GM19468 (cell line): ENCODE results near the gene SHROOM1.

Source experiments
- ATAC-seq: cut with Tn5 transposase; IDR thresholded peaks from one replicate; pipeline ENCODE4 v1.9.1; 2021; ENCODE audit warnings: mild to moderate bottlenecking, moderate library complexity, moderate number of reproducible peaks; ENCODE audit not compliant: unreplicated experiment; ENCODE audit errors: extremely low read depth

SHROOM1 gene

GRCh38 chr5:132825834-132826391 lies 4.5 kb downstream of the SHROOM1 start:
- ATAC-seq: no peak

- no peak for ATAC-seq
Observed at GRCh38 chr5:132825033-132825833, 5.2 kb downstream of the SHROOM1 start.

- ATAC-seq: no peak
Observed at GRCh38 chr5:132824426-132824825, 6.0 kb downstream of the SHROOM1 start.

GRCh38 chr5:132823481-132824050 lies 6.9 kb downstream of the SHROOM1 start:
- ATAC-seq: no peak

GRCh38 chr5:132822650-132823480 lies 7.6 kb downstream of the SHROOM1 start:
- no peak for ATAC-seq

- no peak for ATAC-seq
Observed at GRCh38 chr5:132821791-132822190, 8.7 kb downstream of the SHROOM1 start.

- no peak for ATAC-seq
Observed at GRCh38 chr5:132821350-132821749, 9.1 kb downstream of the SHROOM1 start.

- peak; percentile 54 for ATAC-seq
Observed at GRCh38 chr5:132820162-132820754, 10.2 kb downstream of the SHROOM1 start.

GRCh38 chr5:132819468-132819867 lies 11.0 kb downstream of the SHROOM1 start:
- no peak for ATAC-seq

GRCh38 chr5:132817011-132817410 lies 13.4 kb downstream of the SHROOM1 start:
- ATAC-seq: no peak

GRCh38 chr5:132816554-132816953 lies 13.9 kb downstream of the SHROOM1 start:
- no peak for ATAC-seq

GRCh38 chr5:132816083-132816482 lies 14.4 kb downstream of the SHROOM1 start:
- ATAC-seq: no peak

GRCh38 chr5:132815454-132815853 lies 15.0 kb downstream of the SHROOM1 start:
- ATAC-seq: no peak

- no peak for ATAC-seq
Observed at GRCh38 chr5:132814503-132815294, 15.7 kb downstream of the SHROOM1 start.

GRCh38 chr5:132813599-132814502 lies 16.6 kb downstream of the SHROOM1 start:
- ATAC-seq: no peak

- ATAC-seq: no peak
Observed at GRCh38 chr5:132812781-132813598, 17.5 kb downstream of the SHROOM1 start, which contains the start of gene SOWAHA. Gene SOWAHA (plus strand): TSS chr5:132813302. CDS start chr5:132813622, 320 bp downstream.

GRCh38 chr5:132812123-132812765 lies 18.2 kb downstream of the SHROOM1 start:
- ATAC-seq: no peak
